ENCODE data around the gene ARHGAP42.

ARHGAP42 gene

DNA sequence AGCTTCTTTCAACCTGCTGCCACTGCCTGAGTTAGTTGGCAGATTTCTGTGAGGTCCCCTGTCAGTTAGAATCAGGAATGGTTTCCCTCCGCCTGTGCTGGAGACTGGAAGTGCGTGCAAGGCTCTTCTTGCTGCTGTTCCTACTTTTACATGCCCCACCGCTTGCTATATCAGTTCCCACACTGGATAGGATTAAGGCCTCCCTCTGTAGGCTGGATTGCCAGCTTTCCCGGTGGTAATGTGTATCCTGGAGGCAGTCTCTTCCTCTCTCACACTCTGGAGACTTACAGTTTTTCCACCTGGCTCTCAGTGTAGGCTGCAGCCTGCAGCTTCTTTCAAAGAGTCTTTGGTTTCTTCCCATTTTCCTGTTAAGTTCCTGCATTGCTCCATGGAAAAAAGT is 66.5 kb downstream of the ARHGAP42 start:
- H3K9ac ChIP-seq (ENCODE audit: low read length in 5 of 5), result no peak overlapping the region
- H3K27ac ChIP-seq (ENCODE audit: low read depth, low read length), result no peak overlapping the region
- peaks cover 0 to 29% (median 9%) of the 10 kb centered on the region in 5 donors for H3K4me1 ChIP-seq (ENCODE audit: control insufficient read depth in 5 of 5, insufficient read depth in 5 of 5, low read length in 5 of 5)

DNA sequence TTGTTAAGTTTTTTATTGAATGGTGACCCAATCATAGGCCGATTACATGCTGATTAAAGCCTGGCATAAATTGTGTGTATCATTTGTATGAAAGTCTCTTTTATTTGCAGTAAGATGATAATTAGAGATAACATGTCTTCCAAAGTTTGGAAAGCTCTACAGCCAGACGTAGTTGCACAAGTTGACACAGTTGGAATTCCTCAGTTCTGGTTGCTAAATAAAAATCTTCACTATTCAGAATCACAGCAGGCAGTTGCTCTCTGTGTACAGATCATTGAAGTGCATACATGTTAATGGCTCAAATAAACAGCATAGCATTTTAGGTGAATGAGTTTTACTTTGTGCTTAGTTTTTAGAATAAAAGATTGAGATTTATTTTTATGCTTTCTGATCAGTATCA is 69.5 kb downstream of the ARHGAP42 start:
- Histone ChIP-seq H3K9me3 (ENCODE audit: control insufficient read depth in 5 of 5, low read length in 5 of 5) (no peaks in the 10 kb centered on the region), H3K9ac (ENCODE audit: low read length in 5 of 5) (no peak overlapping the region), H3K4me1 (ENCODE audit: control insufficient read depth in 5 of 5, insufficient read depth in 5 of 5, low read length in 5 of 5) (peaks cover 0 to 38% (median 9%) of the 10 kb centered on the region in 5 donors), H3K36me3 (ENCODE audit: control insufficient read depth in 5 of 5, insufficient read depth in 5 of 5, low read length in 5 of 5) (no peaks in the 10 kb centered on the region), H3K27ac (ENCODE audit: low read depth, low read length) (no peak overlapping the region), H3K27me3 (ENCODE audit: control insufficient read depth in 5 of 5, insufficient read depth in 4 of 5, low read length in 5 of 5) (no peaks in the 10 kb centered on the region), H3K4me3 (ENCODE audit: low read depth in 1 of 5, low read length in 5 of 5) (no peak overlapping the region)

More for the DNA sequence above, 66.5 kb downstream of the ARHGAP42 start:
- Histone ChIP-seq H3K9me3 (ENCODE audit: control insufficient read depth in 5 of 5, low read length in 5 of 5) (peaks cover 0 to 19% (median 12%) of the 10 kb centered on the region in 5 donors), H3K36me3 (ENCODE audit: control insufficient read depth in 5 of 5, insufficient read depth in 5 of 5, low read length in 5 of 5) (peaks cover 0 to 5% (median 0%) of the 10 kb centered on the region in 5 donors), H3K27me3 (ENCODE audit: control insufficient read depth in 5 of 5, insufficient read depth in 4 of 5, low read length in 5 of 5) (no peaks in the 10 kb centered on the region), H3K4me3 (ENCODE audit: low read depth in 1 of 5, low read length in 5 of 5) (no peak overlapping the region)

DNA sequence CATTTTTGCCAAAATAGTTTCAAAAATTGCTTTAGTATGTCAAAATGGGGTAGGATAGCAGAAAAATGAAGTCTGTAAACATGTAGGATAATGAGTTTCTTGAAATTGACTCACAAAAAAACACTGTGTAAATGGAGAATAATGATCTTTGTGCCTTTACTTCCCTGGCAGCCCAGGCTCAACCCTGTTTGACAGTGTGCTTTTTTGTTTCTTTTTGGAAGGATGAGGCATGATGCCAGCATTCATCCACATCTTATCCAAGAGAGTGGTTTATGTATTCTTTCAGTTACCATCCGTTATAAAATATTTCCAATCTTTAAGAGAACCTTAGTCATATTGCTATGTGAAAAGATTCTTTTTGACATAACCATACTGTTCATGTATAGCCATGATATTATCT is 70.6 kb downstream of the ARHGAP42 start:
- Histone ChIP-seq H3K4me1 (ENCODE audit: control insufficient read depth in 5 of 5, insufficient read depth in 5 of 5, low read length in 5 of 5) (peaks cover 0 to 45% (median 4%) of the 10 kb centered on the region in 5 donors), H3K36me3 (ENCODE audit: control insufficient read depth in 5 of 5, insufficient read depth in 5 of 5, low read length in 5 of 5) (no peaks in the 10 kb centered on the region), H3K4me3 (ENCODE audit: low read depth in 1 of 5, low read length in 5 of 5) (no peak overlapping the region), H3K27me3 (ENCODE audit: control insufficient read depth in 5 of 5, insufficient read depth in 4 of 5, low read length in 5 of 5) (no peaks in the 10 kb centered on the region), H3K9me3 (ENCODE audit: control insufficient read depth in 5 of 5, low read length in 5 of 5) (no peaks in the 10 kb centered on the region), H3K9ac (ENCODE audit: low read length in 5 of 5) (no peak overlapping the region), H3K27ac (ENCODE audit: low read depth, low read length) (no peak overlapping the region)

DNA sequence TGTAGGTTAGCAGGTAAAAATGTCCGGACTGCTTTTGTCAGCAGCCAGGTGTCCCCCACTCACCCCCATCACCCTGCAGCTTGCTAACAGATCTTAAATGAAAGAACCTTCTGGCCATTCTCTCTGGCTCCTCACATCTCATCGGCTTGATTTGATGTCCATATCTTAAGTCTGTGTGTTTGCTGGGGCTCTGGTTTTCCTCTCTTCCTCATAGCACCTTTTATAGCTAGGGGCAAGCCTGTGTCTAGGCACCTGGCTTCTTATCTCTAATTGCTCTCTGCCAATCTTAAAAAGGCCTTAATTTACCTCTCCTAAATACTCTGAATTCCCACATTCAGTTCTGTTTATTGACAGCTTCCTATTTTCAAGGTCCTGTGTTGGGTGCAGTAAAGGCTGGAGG is 72.0 kb downstream of the ARHGAP42 start:
- no peak overlapping the region for H3K9ac ChIP-seq (ENCODE audit: low read length in 5 of 5)
- no peaks in the 10 kb centered on the region for H3K36me3 ChIP-seq (ENCODE audit: control insufficient read depth in 5 of 5, insufficient read depth in 5 of 5, low read length in 5 of 5)
- peaks cover 0 to 41% (median 3%) of the 10 kb centered on the region in 5 donors for H3K4me1 ChIP-seq (ENCODE audit: control insufficient read depth in 5 of 5, insufficient read depth in 5 of 5, low read length in 5 of 5)
- no peak overlapping the region for H3K4me3 ChIP-seq (ENCODE audit: low read depth in 1 of 5, low read length in 5 of 5)
- H3K27me3 ChIP-seq (ENCODE audit: control insufficient read depth in 5 of 5, insufficient read depth in 4 of 5, low read length in 5 of 5), result no peaks in the 10 kb centered on the region
- H3K27ac ChIP-seq (ENCODE audit: low read depth, low read length), result no peak overlapping the region
- no peaks in the 10 kb centered on the region for H3K9me3 ChIP-seq (ENCODE audit: control insufficient read depth in 5 of 5, low read length in 5 of 5)

DNA sequence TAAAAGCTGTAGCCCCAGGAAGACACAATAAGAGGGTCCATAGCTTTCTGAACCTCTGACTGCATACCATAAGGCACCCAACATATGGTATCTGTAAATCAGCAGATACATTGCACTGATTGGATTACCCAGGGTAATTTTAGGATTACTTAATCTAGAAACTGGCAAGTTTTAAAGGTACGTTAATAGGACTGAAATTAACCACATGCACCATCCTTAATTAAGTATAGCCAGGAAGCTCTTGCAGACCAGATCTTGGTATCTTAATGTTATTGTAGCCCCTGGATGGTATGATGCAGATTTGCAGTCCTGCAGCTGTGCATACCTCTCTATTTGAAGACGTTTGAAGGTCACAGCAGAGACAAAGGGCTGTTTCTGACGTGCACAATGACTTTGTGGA is 72.8 kb downstream of the ARHGAP42 start:
- peaks cover 0 to 37% (median 3%) of the 10 kb centered on the region in 5 donors for H3K4me1 ChIP-seq (ENCODE audit: control insufficient read depth in 5 of 5, insufficient read depth in 5 of 5, low read length in 5 of 5)
- no peak overlapping the region for H3K27ac ChIP-seq (ENCODE audit: low read depth, low read length)
- no peaks in the 10 kb centered on the region for H3K27me3 ChIP-seq (ENCODE audit: control insufficient read depth in 5 of 5, insufficient read depth in 4 of 5, low read length in 5 of 5)
- no peak overlapping the region for H3K4me3 ChIP-seq (ENCODE audit: low read depth in 1 of 5, low read length in 5 of 5)
- no peak overlapping the region for H3K9ac ChIP-seq (ENCODE audit: low read length in 5 of 5)
- H3K36me3 ChIP-seq (ENCODE audit: control insufficient read depth in 5 of 5, insufficient read depth in 5 of 5, low read length in 5 of 5), result no peaks in the 10 kb centered on the region
- H3K9me3 ChIP-seq (ENCODE audit: control insufficient read depth in 5 of 5, low read length in 5 of 5), result no peaks in the 10 kb centered on the region

DNA sequence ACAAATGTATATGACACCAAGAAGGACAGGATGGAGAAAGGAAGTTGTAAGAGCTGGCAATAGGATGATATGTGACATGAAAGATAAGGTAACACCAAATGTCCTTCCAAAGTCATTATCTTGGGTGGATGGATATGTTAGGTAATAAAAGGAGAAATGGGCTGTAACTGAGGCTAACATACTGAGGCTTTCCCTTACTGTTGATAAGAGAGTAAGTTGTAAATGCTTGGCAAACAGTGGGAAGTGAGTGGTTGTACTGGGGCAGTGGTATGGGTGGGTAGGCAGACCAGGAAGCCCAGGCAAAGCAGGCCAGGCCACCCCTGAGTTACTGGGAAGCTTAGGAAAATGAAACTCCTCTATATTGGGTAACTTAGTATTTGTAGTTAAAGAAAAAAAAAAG is 73.7 kb downstream of the ARHGAP42 start:
- H3K9ac ChIP-seq (ENCODE audit: low read length in 5 of 5), result no peak overlapping the region
- no peak overlapping the region for H3K27ac ChIP-seq (ENCODE audit: low read depth, low read length)

DNA sequence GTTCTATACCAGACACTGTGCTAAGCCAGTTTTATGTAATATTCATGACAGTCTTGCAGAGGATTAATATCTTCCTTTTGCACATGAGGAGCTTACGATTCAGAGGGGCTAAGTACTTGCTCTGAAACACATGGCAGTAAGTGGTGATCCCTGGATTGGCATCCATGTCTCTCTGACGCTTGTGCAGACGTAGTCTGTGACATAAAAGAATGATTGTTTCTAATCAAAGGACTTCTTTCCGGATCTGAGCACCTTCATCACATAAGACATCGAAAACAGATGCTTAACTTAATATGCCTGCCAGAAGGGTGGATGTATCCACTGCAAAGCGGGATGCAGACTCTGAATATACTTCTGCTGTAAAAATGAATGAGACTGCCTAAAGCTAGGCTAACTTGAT is 74.8 kb downstream of the ARHGAP42 start:
- H3K4me3 ChIP-seq (ENCODE audit: low read depth in 1 of 5, low read length in 5 of 5), result no peak overlapping the region
- H3K9ac ChIP-seq (ENCODE audit: low read length in 5 of 5), result no peak overlapping the region
- H3K27ac ChIP-seq (ENCODE audit: low read depth, low read length), result no peak overlapping the region
- no peaks in the 10 kb centered on the region for H3K27me3 ChIP-seq (ENCODE audit: control insufficient read depth in 5 of 5, insufficient read depth in 4 of 5, low read length in 5 of 5)
- H3K4me1 ChIP-seq (ENCODE audit: control insufficient read depth in 5 of 5, insufficient read depth in 5 of 5, low read length in 5 of 5), result peaks cover 0 to 29% (median 0%) of the 10 kb centered on the region in 5 donors
- H3K9me3 ChIP-seq (ENCODE audit: control insufficient read depth in 5 of 5, low read length in 5 of 5), result no peaks in the 10 kb centered on the region
- no peaks in the 10 kb centered on the region for H3K36me3 ChIP-seq (ENCODE audit: control insufficient read depth in 5 of 5, insufficient read depth in 5 of 5, low read length in 5 of 5)

More for the DNA sequence above, 73.7 kb downstream of the ARHGAP42 start:
- Histone ChIP-seq H3K4me3 (ENCODE audit: low read depth in 1 of 5, low read length in 5 of 5) (no peak overlapping the region), H3K4me1 (ENCODE audit: control insufficient read depth in 5 of 5, insufficient read depth in 5 of 5, low read length in 5 of 5) (peaks cover 0 to 37% (median 0%) of the 10 kb centered on the region in 5 donors), H3K27me3 (ENCODE audit: control insufficient read depth in 5 of 5, insufficient read depth in 4 of 5, low read length in 5 of 5) (no peaks in the 10 kb centered on the region), H3K36me3 (ENCODE audit: control insufficient read depth in 5 of 5, insufficient read depth in 5 of 5, low read length in 5 of 5) (no peaks in the 10 kb centered on the region), H3K9me3 (ENCODE audit: control insufficient read depth in 5 of 5, low read length in 5 of 5) (no peaks in the 10 kb centered on the region)

DNA sequence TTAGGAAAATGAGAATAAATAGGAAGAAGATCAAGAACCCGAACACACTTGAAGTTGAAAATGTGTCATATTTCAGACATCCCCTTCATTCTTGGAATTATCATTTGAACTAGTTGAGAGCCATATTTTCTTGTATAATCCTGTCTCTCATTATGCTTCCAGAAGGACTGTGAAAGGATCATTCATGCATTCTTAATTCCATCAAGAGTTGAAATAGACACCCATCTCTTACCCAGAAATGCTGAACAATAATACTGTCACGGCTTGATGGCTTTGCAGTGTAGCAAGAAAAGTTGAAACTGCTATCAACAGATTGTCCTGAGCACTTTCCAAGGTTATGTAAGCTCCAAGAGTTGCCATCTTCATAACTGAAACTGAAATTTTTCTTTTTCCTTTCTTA is 79.7 kb downstream of the ARHGAP42 start:
- Histone ChIP-seq H3K9me3 (ENCODE audit: control insufficient read depth in 5 of 5, low read length in 5 of 5) (no peaks in the 10 kb centered on the region), H3K4me1 (ENCODE audit: control insufficient read depth in 5 of 5, insufficient read depth in 5 of 5, low read length in 5 of 5) (peaks cover 0 to 15% (median 5%) of the 10 kb centered on the region in 5 donors), H3K4me3 (ENCODE audit: low read depth in 1 of 5, low read length in 5 of 5) (no peak overlapping the region), H3K9ac (ENCODE audit: low read length in 5 of 5) (no peak overlapping the region), H3K36me3 (ENCODE audit: control insufficient read depth in 5 of 5, insufficient read depth in 5 of 5, low read length in 5 of 5) (peaks cover 0 to under 1% (median 0%) of the 10 kb centered on the region in 5 donors), H3K27me3 (ENCODE audit: control insufficient read depth in 5 of 5, insufficient read depth in 4 of 5, low read length in 5 of 5) (no peaks in the 10 kb centered on the region), H3K27ac (ENCODE audit: low read depth, low read length) (no peak overlapping the region)

DNA sequence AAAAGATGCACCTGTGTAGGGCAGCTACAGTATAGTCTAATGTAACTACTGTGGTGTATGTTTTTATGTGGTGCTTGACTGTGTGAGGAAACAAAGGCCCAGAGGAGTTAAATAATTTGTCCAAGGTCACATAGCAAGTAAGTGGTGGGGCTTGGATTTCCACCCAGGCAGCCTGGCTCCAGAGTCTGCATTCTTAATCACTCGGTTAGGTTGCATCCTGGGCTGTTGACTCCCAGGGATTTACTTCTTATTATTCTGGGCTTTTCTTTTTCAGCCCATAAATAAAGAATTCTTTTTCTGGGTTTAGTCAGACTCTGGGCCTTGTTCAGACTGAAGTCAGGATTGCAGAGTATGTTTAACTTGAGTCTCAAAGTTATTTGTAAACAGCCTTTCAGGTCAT is 82.1 kb downstream of the ARHGAP42 start:
- Histone ChIP-seq H3K9me3 (ENCODE audit: control insufficient read depth in 5 of 5, low read length in 5 of 5) (no peaks in the 10 kb centered on the region), H3K4me1 (ENCODE audit: control insufficient read depth in 5 of 5, insufficient read depth in 5 of 5, low read length in 5 of 5) (peaks cover 0 to 10% (median 5%) of the 10 kb centered on the region in 5 donors), H3K27me3 (ENCODE audit: control insufficient read depth in 5 of 5, insufficient read depth in 4 of 5, low read length in 5 of 5) (no peaks in the 10 kb centered on the region), H3K4me3 (ENCODE audit: low read depth in 1 of 5, low read length in 5 of 5) (no peak overlapping the region), H3K27ac (ENCODE audit: low read depth, low read length) (no peak overlapping the region), H3K36me3 (ENCODE audit: control insufficient read depth in 5 of 5, insufficient read depth in 5 of 5, low read length in 5 of 5) (peaks cover 2 to 11% (median 7%) of the 10 kb centered on the region in 5 donors), H3K9ac (ENCODE audit: low read length in 5 of 5) (no peak overlapping the region)

DNA sequence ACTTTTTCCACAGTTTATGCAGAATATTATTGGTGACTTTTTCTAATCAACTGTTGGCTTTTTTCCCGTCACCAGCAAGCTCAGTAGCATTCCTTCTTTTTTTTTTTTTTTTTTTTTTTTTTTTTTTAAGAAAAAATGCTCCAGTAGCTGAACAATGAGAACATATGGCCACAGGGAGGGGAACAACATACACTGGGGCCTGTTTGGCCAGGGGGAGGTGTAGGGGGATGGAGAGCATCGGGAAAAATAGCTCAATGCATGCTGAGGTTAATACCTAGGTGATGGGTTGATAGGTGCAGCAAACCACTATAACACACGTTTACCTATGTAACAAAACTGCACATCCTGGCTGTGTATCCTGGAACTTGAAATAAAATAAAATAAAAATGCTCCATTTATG is 82.5 kb downstream of the ARHGAP42 start:
- H3K4me1 ChIP-seq (ENCODE audit: control insufficient read depth in 5 of 5, insufficient read depth in 5 of 5, low read length in 5 of 5), result peaks cover 0 to 10% (median 5%) of the 10 kb centered on the region in 5 donors
- no peak overlapping the region for H3K27ac ChIP-seq (ENCODE audit: low read depth, low read length)
- peaks cover 3 to 14% (median 7%) of the 10 kb centered on the region in 5 donors for H3K36me3 ChIP-seq (ENCODE audit: control insufficient read depth in 5 of 5, insufficient read depth in 5 of 5, low read length in 5 of 5)
- H3K9ac ChIP-seq (ENCODE audit: low read length in 5 of 5), result no peak overlapping the region
- H3K27me3 ChIP-seq (ENCODE audit: control insufficient read depth in 5 of 5, insufficient read depth in 4 of 5, low read length in 5 of 5), result no peaks in the 10 kb centered on the region
- H3K4me3 ChIP-seq (ENCODE audit: low read depth in 1 of 5, low read length in 5 of 5), result no peak overlapping the region
- no peaks in the 10 kb centered on the region for H3K9me3 ChIP-seq (ENCODE audit: control insufficient read depth in 5 of 5, low read length in 5 of 5)

DNA sequence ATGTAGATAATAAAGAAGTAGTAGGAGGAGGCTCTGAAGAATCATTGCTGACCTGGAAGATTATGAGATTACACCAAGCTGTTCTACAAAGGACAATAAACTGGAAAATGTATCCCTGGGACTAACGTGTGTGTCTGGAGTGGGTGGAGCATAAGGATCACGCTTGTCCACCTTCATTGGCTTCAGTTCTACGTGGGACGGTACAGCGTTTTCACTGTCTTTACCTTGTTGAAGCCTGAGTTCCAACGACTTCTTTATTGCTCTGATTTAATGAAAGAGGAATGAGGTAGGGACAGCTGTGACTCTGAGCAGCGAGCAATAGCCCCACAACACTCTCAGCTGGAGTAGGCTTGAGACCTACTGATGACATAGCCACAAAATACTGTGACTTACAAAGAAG is 87.0 kb downstream of the ARHGAP42 start:
- no peaks in the 10 kb centered on the region for H3K27me3 ChIP-seq (ENCODE audit: control insufficient read depth in 5 of 5, insufficient read depth in 4 of 5, low read length in 5 of 5)
- peaks cover 3 to 14% (median 7%) of the 10 kb centered on the region in 5 donors for H3K36me3 ChIP-seq (ENCODE audit: control insufficient read depth in 5 of 5, insufficient read depth in 5 of 5, low read length in 5 of 5)
- peaks cover 0 to 7% (median 5%) of the 10 kb centered on the region in 5 donors for H3K4me1 ChIP-seq (ENCODE audit: control insufficient read depth in 5 of 5, insufficient read depth in 5 of 5, low read length in 5 of 5)
- H3K4me3 ChIP-seq (ENCODE audit: low read depth in 1 of 5, low read length in 5 of 5), result no peak overlapping the region
- H3K9ac ChIP-seq (ENCODE audit: low read length in 5 of 5), result no peak overlapping the region
- H3K9me3 ChIP-seq (ENCODE audit: control insufficient read depth in 5 of 5, low read length in 5 of 5), result no peaks in the 10 kb centered on the region
- H3K27ac ChIP-seq (ENCODE audit: low read depth, low read length), result no peak overlapping the region
